ENCODE results near the gene OPRM1.

Gene OPRM1

DNA sequence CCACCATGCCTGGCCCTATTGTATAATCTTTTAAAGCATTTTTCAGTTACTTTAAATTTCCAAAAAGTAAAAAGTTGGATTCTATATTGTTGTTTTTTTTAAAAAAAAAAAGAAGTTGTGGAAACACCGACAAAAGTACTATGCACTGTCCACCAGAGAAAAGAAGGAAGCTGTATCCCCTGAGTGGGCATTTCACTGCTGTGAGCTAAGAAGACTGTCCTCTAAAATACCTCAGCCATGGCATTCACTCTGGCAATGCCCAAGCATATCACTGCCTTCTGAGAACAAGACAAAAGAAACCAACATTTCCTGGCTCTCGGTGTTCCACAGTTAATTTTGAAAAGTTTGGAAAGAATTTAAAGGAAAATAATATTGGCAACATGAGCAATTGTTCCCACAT is 199.8 kb downstream of the OPRM1 start:
- DNase-seq (ENCODE audit: low read depth in 2 of 2): no peak

DNA sequence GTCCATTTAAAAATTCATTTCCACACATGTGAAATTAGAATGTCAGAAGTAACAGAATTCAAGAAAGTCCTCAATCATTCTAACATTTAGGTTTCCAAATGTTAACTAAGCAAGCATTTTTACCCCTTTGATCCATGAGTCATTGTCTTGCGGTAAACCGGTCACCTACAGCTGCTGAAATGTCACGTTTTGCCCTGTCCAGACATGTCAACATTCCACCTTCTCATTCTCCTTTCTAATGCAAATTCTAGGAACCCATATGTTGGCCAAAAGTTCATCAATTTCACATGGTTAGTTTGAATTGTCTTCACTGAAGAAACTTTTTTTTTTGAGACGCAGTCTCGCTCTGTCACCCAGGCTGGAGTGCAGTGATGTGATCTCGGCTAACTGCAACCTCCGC is 200.4 kb downstream of the OPRM1 start:
- DNase-seq (ENCODE audit: low read depth in 2 of 2): no peak

DNA sequence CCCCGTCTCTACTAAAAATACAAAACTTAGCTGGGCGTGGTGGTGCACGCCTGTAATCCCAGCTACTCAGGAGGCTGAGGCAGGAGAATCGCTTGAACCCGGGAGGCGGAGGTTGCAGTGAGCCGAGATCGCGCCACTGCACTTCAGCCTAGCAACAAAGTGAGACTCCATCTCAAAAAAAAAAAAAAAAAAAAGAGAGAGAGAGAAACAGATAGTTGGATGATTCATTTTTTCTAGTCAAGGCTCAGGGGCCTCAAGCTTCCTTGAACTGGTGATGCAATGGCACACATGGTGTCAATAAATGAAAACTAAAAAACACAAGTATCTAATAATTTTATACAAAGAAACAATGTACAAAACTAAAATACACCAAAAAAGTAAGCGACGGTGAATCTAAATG is 202.0 kb downstream of the OPRM1 start:
- peak; percentile 12 to 14 for DNase-seq (ENCODE audit: low read depth in 2 of 2)

DNA sequence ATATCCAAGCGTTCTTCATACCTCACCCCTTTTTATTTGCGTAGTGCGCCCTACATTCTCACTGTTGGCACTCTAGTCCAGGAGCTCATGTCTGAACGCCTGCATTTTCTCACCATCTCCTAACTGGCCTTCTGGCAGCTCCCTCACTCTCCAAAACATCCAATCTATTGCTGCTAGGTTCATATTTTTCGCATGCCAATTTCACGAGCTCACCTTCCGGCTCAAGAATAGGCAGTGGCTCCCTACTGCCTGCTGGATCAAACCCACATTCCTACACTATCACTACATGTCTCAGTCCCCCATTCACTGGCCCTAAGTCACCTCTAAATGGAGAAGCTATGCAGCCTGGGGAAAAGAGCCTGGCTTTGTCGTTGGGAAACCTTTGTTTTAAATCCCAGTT is 202.5 kb downstream of the OPRM1 start:
- DNase-seq (ENCODE audit: low read depth in 2 of 2): no peak

DNA sequence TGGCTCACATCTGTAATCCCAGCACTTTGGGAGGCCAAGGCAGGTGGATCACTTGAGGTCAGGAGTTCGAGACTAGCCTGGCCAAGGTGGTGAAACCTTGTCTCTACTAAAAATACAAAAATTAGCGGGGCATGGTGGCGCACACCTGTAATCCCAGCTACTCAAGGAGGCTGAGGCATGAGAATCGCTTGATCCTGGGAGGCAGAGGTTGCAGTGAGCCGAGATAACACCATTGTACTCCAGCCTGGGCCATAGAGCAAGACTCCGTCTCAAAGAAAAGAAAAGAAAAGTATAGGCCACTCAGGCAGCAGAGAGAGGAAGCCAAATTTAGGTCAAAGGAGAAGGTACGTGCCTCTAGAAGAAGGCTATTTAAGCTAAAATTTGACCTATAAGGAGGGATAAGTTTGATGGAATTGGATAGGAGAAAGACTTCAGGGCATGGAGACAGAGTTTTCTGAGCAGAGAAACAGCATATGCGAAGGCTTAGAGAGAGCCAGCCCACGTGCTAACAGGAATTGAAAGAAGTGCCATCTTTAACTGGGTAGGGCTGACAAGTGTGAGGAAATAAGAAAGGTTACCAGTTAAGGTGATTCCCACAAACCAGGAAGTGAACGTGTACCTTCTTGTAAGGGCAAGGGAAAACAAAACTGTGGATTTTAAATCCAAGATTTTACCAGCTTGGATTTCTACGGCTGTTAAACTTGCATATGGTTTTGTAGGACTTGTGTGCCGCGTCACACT is 203.7 kb downstream of the OPRM1 start:
- DNase-seq (ENCODE audit: low read depth in 2 of 2): no peak

DNA sequence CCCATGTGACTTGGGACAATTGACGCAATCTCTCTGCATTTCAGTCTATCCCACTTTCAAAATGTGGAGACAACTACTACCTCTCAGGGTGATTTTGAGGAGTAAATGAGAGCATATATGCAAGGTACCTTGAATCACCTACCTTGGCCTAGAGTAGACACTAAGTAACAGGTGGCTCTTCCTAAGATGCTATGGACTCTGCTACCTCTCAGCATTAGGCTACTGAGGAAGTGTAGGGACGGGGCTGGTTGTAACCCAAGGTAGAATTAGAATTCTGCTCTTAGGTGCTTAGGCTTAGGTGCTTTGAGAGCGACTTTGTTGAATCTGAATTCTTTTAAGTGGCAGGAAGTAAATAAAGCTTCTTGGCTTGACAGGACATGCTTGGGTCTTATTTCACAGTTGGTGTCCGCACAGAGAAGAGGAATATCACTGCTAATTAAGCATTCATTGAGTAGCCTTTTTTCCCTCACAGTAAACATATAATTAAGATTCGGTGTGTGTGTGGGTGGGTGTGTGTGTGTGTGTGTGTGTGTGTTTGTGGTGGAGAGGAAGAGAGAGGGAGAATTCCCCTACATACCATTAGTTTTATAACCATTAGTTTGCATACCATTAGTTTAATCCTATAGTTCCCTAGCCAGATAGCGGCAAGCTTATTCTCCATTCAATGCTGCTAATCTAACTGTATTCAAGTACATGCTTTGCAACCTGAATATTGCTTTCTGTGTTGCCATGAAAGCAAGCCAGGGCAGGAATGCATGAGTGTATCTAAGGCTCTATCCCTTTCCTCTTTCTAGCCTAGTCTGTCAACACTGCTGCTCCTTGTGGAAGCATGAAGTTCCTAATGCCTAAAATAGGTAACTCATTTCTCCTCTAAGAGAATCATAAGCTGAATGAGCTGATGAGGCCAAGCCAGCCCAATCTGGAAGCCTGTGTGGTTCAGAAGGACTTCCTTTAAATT is 205.0 kb downstream of the OPRM1 start:
- no peak for DNase-seq (ENCODE audit: low read depth in 2 of 2)

DNA sequence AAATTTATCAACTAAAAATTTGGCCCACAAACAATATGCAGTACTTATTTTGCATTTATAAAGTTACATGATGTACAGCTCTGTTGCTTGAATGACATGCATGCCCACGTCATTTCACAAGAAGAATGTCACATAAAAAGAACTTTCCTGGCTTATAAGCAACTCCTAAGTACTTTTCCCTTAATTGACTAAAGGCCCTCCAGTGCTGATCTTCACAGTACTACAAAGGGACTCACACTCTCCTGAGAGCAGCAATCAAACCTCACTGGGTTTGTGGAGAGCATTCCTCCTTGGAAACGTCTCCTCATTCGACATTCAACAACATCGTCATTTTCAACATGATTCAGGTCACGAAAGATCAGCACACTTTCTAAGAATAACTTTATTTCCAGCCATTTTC is 206.5 kb downstream of the OPRM1 start:
- no peak for DNase-seq (ENCODE audit: low read depth in 2 of 2)

DNA sequence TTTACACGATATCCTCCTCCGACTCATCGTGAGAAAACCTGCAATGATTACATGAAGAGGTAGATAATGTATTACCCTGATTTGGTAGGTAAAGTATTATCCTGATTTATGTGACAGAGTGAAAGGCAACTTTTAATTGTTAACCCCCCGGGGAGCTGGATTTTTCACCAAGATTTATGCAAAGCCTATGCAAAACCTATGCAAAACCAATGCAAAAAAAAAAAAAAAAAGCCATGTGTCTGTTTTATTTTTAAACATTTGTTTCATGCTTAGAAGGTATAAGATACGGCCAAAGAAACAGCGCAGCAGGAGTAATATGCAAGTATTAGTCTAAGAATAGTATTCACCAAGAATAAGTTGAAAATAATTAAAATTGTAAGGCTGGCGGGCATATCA is 207.7 kb downstream of the OPRM1 start:
- DNase-seq (ENCODE audit: low read depth in 2 of 2): no peak

DNA sequence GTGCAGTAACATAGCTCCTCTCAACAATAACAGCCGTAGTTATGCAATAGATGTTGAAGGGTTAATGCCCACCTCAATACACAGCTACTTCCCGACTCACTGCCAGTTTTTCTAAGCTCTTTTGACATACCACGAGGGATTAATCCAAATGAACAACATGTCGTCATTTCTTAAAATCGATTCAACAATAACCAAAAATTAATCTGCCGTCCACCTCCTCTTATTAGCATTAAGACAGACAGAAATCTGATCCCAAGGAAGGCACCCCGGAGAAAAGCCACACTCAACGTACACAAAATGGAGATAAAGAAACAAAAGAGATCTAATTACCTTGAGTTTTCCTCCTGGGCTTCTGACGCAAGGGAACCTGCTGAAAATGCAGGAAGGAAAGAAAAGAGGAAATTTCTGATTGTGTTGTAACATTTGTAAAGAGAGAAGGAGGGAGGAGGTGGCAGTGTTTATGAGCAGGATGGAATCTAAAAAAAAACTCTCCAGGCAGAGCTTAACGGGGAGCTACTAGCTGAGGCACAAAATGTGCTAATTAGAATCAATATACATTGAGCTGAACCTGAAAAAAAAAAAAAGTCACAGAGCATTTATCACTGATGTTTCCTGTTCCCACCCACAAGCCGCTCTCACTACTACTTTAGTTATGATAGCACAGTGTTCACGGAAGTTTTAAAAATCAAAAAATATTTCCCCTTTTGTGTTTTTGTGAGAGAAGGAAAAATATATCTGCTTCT is 208.2 kb downstream of the OPRM1 start:
- no peak for DNase-seq (ENCODE audit: low read depth in 2 of 2)

DNA sequence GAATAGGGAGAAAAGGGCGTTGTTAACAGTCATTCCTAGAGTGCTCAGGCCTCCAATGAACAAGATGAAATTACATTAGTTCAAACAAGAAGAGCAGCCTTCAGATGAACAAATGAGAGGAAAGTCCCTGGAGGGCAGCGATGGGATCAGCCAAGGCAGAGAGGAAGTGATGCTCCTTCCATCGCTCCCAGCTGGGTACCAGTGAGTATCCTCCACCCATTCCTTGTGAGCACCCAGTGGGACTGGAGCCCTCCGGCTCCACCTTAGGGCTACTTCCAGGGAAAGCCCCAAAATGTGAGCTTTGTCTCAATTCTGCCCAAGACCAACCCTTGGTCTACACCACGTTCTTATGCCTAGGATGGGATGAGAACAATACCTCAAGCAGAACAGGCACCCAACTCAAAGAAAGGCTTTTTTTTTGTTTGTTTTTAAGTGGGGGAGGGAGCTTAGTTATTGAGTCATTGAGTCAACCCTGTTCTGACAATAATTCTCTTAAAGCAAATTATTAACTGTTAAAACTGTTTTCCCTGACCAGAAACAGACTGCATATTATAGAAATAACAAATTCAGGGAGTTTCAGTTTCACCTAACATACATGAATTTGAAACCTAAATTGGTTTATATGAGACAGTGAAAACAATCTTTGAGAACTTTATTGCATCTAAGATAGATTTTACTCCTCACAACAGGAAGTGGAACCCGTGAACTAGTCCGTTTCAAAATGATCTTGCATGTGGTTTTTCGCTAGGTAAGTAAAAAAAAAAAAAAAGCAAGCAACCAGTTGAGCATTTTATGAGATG is 210.7 kb downstream of the OPRM1 start:
- no peak for DNase-seq (ENCODE audit: low read depth in 2 of 2)

DNA sequence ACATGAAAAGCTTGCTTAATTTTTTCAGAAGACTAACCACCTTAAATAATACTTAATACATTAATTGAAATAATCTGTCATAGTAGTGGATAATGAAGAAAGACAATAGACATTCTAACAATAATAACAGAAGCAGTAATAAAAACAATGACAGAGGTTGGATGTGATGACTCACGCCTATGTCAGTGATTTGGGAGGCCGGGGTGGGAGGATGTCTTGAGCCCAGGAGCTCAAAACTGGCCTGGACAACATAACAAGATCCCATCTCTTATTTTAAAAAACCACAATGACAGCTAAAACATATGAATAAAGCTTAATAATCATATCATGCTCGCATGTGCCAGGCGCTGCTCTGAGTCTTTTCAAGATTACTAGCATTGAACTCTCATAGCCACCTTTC is 212.1 kb downstream of the OPRM1 start:
- no peak for DNase-seq (ENCODE audit: low read depth in 2 of 2)

DNA sequence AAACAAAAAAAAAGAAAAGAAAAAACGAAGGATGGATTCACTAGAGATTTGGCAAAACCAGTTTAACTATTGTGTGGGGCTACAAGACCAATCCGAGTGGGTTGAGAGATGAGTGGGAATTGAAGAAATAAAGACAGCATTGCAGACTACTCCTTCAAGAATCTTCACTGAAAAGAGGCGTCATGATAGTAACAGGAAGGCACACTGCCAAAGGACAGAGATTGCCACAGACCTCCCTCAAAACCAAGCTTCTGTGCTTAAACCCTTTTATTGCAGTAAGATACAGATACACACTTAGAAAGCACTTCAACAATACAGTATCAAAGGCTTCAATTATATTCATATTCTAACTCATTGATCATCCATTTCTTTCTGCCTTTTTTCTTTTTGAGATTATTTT is 213.6 kb downstream of the OPRM1 start:
- DNase-seq (ENCODE audit: low read depth in 2 of 2): no peak

DNA sequence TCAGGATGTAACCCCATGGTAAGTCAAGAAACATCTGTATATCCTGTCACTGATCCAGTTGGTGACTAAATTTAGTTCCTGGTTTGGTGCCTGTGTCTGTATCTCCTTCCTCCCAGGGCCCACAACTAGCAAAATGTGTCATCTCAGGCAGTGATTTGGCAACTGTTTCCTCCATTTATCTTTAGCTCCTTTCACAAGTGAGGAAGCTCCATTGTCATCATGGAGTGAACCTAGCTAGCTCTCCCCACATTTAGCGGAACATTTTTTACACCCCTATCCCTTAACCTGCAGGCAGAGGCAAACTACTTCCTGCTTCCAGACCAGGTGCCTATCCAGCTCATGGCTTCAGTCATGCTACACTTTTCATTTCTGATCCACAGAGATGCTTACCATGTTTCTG is 218.0 kb downstream of the OPRM1 start:
- DNase-seq (ENCODE audit: low read depth in 2 of 2): no peak

DNA sequence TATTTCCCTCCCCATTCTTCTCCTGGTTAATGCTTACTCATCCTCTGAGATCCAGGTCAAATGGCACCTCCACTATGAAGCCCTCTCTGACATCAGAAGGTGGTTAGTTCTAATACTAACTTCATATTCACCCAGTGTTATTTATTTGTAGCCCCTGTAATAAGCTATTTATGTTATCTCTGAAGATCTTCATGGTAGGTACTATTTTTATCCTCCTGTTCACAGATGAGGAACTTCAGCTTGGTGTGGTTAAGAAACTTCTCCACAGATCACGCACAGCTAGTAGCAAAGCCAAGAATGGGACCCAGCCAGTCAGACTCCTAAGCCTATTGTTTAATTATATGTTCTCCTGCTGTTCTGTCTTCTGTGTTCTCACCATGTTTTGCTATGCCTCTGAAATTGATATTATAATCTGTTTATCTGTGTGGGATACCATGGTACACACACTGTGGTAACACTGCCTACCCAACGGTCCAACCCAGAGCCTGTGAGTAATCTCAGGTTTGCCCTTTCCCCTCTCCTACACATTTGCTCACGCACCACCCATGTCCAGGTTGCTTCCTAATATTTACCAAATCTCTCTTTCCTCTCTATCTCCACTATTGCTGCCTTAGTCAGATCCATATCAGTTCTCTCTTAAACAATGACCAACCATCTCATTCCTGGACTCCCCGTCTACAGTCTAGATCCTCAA is 219.2 kb downstream of the OPRM1 start:
- DNase-seq (ENCODE audit: low read depth in 2 of 2): no peak

DNA sequence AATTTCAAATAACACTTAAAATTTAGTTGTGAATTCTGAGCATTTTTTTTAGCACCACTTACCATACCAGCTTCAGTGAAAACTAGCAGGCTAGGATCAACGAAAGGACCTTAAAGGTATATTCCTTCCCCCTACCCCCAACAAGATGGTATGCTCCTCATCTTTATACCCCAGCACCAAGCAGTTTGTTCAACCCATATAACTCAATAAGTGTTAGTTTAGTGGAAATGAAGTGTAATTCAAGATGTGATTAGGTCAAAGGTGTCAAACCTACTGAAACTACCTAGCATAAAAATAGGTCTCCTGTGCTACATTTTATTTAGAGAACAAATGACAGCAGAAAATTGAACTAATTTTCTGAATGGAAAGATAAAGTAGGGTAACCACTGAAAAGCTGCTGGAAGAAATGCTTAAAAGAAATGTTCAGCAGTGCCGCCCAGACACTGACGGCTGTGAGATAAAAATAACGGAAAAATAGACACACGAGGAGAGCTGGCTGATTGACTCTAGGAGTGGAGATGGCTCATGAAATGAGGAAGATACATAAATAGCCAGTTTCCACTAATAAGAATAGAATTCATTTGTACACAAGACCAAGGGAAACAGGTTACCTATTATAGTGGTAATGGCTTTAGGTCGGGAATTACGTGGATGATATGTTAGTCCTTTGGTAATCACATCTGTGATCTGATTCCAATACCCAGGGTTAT is 222.8 kb downstream of the OPRM1 start:
- DNase-seq (ENCODE audit: low read depth in 2 of 2): no peak

DNA sequence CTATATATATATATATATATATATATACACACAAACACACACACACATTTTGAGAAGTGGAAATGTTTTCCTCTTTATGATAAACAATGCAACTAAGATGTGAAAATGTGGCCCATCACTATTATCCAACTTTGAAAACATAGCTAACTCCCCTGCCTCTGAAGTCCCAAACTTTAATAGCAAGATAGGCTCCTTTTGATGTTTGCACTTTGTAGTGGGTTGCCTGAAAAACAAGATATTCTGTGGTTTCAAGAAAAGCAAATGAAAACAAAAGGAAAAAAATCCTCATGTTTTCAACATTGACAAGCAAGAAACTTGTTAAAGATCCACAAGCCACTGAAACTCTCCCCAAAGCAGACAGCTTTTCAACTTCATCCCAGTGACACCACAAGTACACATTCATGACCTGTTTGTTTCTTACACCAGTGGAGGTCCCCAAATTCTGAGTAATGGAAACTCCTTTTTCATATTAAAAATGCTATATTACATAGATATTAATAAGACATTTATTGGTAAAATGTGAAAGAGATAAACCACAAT is 227.6 kb downstream of the OPRM1 start:
- DNase-seq (ENCODE audit: low read depth in 2 of 2): no peak

DNA sequence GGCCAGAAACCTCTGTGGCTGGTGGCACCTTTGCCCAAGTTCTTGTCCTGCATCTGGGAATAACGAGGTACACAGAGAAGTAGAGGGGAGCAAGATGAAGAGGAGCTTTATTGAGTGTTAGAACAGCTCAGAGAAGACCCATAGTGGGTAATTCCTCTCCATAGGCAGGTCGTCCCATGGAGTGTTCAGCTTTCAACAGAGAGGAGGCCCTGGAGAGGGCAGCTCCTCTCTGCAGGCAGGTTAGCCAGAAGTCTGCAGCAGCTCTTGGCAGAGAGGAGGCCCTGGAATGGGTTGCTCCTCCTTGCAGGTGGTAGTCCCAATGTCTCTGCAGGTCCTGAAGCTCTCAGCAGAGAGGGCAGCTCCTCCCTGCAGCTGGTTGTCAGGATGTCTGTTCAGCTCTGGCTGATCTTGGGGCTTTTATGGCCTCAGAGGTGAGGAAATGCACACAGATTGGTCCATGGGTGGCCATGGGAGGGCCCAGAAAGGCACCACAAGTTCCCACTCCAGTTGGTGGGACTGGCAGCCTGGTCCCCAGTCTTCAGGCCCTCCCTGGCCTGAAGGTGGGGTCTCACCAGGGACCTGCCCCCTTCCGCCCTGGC is 228.6 kb downstream of the OPRM1 start:
- DNase-seq (ENCODE audit: low read depth in 2 of 2): no peak

DNA sequence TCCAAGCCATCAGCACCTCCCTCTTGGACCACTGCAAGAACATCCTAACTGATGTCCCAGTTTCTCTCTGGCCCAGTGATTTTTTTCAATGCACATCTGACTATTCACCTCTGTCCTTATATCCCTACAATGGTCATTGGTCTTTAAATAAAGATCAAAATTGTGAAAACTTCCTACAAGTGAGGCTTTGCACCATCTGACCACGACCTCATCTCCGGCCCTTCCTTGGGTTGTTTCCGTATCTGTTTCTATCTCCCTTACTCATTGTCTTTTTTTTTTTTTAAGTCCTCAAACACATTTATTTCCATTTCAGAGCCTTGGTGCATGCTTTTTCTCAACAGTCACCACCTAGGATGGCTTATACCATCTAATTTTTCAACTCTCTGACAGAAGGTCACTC is 229.4 kb downstream of the OPRM1 start:
- no peak for DNase-seq (ENCODE audit: low read depth in 2 of 2)

DNA sequence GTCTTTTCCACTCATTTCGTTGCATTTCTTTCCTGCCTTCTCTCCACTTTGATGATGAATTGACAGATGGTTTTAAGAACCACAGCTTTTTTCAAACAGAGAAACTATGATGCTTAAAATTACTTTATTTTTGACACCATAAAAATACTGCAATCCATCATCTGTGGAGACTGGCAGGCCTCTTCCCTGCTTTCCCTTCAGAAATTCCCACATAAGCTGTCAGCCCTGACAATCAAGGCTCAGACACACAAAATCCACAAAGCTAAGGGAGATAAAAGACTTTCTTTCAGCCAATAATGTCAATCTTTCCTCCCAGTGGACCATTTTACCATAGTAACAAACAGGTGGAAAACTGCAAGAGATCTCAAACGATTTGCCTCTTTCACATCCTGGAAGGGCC is 235.1 kb downstream of the OPRM1 start:
- DNase-seq (ENCODE audit: low read depth in 2 of 2): no peak

Data from fibroblast of skin of left biceps (primary cell).